ENCODE results near the gene KCNH2. TPM values are rescaled to one million over a fixed set of nuclear protein-coding genes. Genes with fewer than 3 reads are reported as not detected.

The KCNH2 gene
- total RNA-seq, 3 donors from 2014 or later (not counting 1 experiment from before 2014, with no cell fraction given): 0.39 to 0.60 TPM; not detected in 1

DNA sequence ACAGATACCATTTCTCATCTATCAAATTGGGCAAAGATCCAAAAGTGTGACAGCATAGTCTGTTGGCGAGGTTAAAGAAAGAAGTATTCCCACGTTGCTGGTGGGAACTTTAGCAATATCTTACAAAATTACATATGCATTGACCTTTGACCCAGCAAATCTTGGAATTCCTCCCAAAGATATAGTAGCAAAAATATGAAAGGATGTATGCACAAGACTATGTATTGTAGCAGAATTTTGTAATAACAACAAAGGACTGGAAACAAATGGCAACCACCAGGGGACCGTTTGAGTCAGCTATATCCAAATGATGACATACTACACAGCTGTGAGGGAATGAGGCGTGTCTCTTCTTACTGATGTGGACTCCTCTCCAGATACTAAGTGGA, 50.2 kb downstream of the KCNH2 start:
- intact Hi-C loops (cut with micrococcal nuclease): no loop called here
- Histone ChIP-seq H3K4me1 (ENCODE audit: control insufficient read depth, insufficient read depth, low read length) (peaks cover 10% of the 10 kb centered on the region), H3K9me3 (ENCODE audit: control insufficient read depth, insufficient read depth, low read length) (no peaks in the 10 kb centered on the region), H3K27ac (ENCODE audit: low read length) (no peak overlapping the region), H3K27me3 (ENCODE audit: control insufficient read depth, insufficient read depth, low read length) (peaks cover 2% of the 10 kb centered on the region), H3K4me3 (ENCODE audit: low read length) (no peak overlapping the region), H3K36me3 (ENCODE audit: control insufficient read depth, insufficient read depth, low read length) (no peaks in the 10 kb centered on the region)
- Mint-ChIP-seq H3K36me3 (no peaks in the 10 kb centered on the region), H3K27me3 (ENCODE audit: low read depth in 2 of 2) (peaks cover 36 to 47% of the 10 kb centered on the region in 2 donors), H3K9me3 (no peaks in the 10 kb centered on the region), H3K4me3 (no peak overlapping the region), H3K27ac (no peak overlapping the region), H3K4me1 (peaks cover 4 to 6% of the 10 kb centered on the region in 2 donors)
- DNase-seq (no peak), ATAC-seq (no peak)
- TF ChIP-seq, protein P1, sequence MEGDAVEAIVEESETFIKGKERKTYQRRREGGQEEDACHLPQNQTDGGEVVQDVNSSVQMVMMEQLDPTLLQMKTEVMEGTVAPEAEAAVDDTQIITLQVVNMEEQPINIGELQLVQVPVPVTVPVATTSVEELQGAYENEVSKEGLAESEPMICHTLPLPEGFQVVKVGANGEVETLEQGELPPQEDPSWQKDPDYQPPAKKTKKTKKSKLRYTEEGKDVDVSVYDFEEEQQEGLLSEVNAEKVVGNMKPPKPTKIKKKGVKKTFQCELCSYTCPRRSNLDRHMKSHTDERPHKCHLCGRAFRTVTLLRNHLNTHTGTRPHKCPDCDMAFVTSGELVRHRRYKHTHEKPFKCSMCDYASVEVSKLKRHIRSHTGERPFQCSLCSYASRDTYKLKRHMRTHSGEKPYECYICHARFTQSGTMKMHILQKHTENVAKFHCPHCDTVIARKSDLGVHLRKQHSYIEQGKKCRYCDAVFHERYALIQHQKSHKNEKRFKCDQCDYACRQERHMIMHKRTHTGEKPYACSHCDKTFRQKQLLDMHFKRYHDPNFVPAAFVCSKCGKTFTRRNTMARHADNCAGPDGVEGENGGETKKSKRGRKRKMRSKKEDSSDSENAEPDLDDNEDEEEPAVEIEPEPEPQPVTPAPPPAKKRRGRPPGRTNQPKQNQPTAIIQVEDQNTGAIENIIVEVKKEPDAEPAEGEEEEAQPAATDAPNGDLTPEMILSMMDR (IDR thresholded peaks at IDR 0.05): no peak
- 72% methylated on average over 4 of the region's 4 CpGs for WGBS (ENCODE audit: insufficient coverage)

DNA sequence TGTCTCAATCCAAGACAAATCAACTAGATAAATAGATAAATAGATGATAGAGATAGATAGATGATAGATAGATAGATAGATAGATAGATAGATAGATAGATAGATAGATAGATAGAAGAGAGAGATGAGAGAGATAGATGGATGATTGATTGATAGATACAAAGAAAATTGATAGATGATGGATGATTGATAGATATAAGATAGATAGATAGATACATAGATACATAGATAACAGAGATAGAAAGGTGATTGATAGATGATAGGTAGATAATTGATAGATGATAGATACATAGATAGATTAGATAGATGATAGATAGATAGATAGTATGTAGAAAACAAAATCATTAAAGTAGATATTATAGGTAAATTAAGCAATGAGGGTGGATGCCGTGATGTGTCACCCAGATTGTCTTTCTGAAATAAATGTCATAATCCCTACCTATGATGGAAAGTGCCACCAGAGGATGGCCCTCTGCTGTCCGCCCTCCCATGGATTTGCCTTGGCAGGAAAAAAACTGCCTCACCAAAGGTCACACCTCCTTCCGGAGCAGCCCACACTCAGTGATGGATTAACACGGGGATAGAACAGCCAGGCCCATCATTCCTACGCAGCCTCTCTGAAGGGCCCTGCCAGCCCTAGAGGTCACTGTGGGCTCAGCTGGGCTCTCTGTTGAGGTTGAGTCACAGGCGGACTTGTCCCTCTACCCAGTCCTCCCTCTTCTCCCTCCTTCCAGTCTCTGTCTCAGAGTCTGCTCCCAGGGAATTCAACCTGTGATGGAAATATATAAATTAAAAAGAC, 50.8 kb downstream of the KCNH2 start:
- H3K4me1 ChIP-seq (ENCODE audit: control insufficient read depth, insufficient read depth, low read length): peaks cover 10% of the 10 kb centered on the region
- Mint-ChIP-seq H3K4me1 (peaks cover 4 to 6% of the 10 kb centered on the region in 2 donors), H3K36me3 (no peaks in the 10 kb centered on the region), H3K27ac (no peak overlapping the region), H3K9me3 (no peaks in the 10 kb centered on the region), H3K4me3 (no peak overlapping the region), H3K27me3 (ENCODE audit: low read depth in 2 of 2) (peaks cover 39 to 47% of the 10 kb centered on the region in 2 donors)
- H3K4me3 ChIP-seq (ENCODE audit: low read length): no peak overlapping the region
- TF ChIP-seq, protein P1 (IDR thresholded peaks at IDR 0.05): peak; percentile 11
- H3K36me3 ChIP-seq (ENCODE audit: control insufficient read depth, insufficient read depth, low read length): no peaks in the 10 kb centered on the region
- H3K9me3 ChIP-seq (ENCODE audit: control insufficient read depth, insufficient read depth, low read length): no peaks in the 10 kb centered on the region
- no peak for DNase-seq
- 94% methylated on average over 6 of the region's 6 CpGs for WGBS (ENCODE audit: insufficient coverage)
- intact Hi-C loops (cut with micrococcal nuclease): no loop called here
- no peak overlapping the region for H3K27ac ChIP-seq (ENCODE audit: low read length)
- ATAC-seq: no peak
- peaks cover 2% of the 10 kb centered on the region for H3K27me3 ChIP-seq (ENCODE audit: control insufficient read depth, insufficient read depth, low read length)

DNA sequence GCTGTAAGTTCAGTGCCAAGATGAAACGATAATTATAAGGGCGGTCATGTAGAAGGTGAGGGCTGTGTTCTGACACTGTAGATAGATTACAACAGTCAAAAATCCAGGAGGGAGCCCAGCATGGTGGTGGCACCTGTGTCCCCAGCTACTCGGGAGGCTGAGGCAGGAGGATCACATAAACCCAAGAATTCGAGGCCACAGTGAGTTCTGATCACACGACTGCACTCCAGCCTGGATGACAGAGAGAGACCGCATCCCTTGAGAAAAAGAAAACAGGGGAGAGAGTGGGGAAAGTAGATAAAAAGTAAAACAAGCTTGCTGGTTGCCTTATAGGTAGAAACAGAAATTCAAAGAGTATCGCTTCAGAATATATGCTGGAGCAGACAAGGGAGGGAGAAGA, 52.1 kb downstream of the KCNH2 start:
- Histone ChIP-seq H3K9me3 (ENCODE audit: control insufficient read depth, insufficient read depth, low read length) (no peaks in the 10 kb centered on the region), H3K4me3 (ENCODE audit: low read length) (no peak overlapping the region), H3K27me3 (ENCODE audit: control insufficient read depth, insufficient read depth, low read length) (peaks cover 2% of the 10 kb centered on the region), H3K4me1 (ENCODE audit: control insufficient read depth, insufficient read depth, low read length) (peaks cover 4% of the 10 kb centered on the region), H3K27ac (ENCODE audit: low read length) (no peak overlapping the region), H3K36me3 (ENCODE audit: control insufficient read depth, insufficient read depth, low read length) (no peaks in the 10 kb centered on the region)
- no peak overlapping the region for H3K4me3 Mint-ChIP-seq
- H3K27me3 Mint-ChIP-seq (ENCODE audit: low read depth in 2 of 2): peaks cover 38 to 47% of the 10 kb centered on the region in 2 donors
- no peaks in the 10 kb centered on the region for H3K9me3 Mint-ChIP-seq
- intact Hi-C loops (cut with micrococcal nuclease): no loop called here
- DNase-seq (no peak), ATAC-seq (no peak)
- no peaks in the 10 kb centered on the region for H3K36me3 Mint-ChIP-seq
- no peak overlapping the region for H3K27ac Mint-ChIP-seq
- H3K4me1 Mint-ChIP-seq: peaks cover 4 to 6% of the 10 kb centered on the region in 2 donors
- WGBS (ENCODE audit: insufficient coverage): 92% methylated on average over 6 of the region's 7 CpGs
- TF ChIP-seq, protein P1 (IDR thresholded peaks at IDR 0.05): no peak

All from natural killer cell (primary cell).